Measurements from ENCODE around the gene CXXC5. TPM values are rescaled to one million over a fixed set of nuclear protein-coding genes. Genes with fewer than 3 reads are reported as not detected.

CXXC5 gene
- total RNA-seq, 6 experiments from 2014 or later = 44.5 to 84.9 (median 66.4) TPM

DNA sequence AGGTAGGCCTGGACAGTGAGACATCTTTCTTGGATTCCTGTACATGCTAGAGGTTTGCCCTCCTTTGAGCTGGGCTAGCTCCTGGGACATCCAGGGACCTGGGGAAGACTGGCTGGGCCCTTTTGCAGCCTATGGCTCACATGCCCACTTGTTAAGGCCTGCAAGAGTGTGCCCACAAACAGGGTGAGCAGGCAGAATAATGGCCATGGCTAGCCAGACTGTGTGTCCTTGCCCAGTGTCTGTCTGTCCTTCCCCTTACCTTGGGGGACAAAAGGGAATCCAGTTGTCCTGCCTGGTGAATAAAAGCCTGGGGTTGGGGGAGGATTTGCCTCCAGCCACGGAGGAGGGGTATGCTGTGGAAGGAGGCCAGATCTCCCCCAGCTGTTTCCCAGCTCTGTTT, 13.0 kb upstream of the CXXC5 start:
- Histone ChIP-seq H3K27me3 (no peaks in the 10 kb centered on the region), H3K27ac (no peak overlapping the region), H3K4me3 (no peak overlapping the region), H3K4me1 (peaks cover 8 to 51% (median 26%) of the 10 kb centered on the region in 4 donors), H3K36me3 (no peaks in the 10 kb centered on the region), H3K9me3 (no peaks in the 10 kb centered on the region)
- WGBS (ENCODE audit: insufficient coverage, low coverage, low lambda C conversion rate, missing lambda C conversion rate) = 43% methylated on average over 1 of the region's 1 CpG
- no peak for ATAC-seq
- DNase-seq = no peak
- intact Hi-C loops (cut with DNase I) = loop anchor here (5.0 kb wide), 2 partner anchors 52 to 132 kb away; no protein-coding TSS in a partner anchor
- TF ChIP-seq POLR2A (IDR thresholded peaks at IDR 0.05) = no peak
- TF ChIP-seq, protein P1, sequence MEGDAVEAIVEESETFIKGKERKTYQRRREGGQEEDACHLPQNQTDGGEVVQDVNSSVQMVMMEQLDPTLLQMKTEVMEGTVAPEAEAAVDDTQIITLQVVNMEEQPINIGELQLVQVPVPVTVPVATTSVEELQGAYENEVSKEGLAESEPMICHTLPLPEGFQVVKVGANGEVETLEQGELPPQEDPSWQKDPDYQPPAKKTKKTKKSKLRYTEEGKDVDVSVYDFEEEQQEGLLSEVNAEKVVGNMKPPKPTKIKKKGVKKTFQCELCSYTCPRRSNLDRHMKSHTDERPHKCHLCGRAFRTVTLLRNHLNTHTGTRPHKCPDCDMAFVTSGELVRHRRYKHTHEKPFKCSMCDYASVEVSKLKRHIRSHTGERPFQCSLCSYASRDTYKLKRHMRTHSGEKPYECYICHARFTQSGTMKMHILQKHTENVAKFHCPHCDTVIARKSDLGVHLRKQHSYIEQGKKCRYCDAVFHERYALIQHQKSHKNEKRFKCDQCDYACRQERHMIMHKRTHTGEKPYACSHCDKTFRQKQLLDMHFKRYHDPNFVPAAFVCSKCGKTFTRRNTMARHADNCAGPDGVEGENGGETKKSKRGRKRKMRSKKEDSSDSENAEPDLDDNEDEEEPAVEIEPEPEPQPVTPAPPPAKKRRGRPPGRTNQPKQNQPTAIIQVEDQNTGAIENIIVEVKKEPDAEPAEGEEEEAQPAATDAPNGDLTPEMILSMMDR (IDR thresholded peaks at IDR 0.05) = no peak

DNA sequence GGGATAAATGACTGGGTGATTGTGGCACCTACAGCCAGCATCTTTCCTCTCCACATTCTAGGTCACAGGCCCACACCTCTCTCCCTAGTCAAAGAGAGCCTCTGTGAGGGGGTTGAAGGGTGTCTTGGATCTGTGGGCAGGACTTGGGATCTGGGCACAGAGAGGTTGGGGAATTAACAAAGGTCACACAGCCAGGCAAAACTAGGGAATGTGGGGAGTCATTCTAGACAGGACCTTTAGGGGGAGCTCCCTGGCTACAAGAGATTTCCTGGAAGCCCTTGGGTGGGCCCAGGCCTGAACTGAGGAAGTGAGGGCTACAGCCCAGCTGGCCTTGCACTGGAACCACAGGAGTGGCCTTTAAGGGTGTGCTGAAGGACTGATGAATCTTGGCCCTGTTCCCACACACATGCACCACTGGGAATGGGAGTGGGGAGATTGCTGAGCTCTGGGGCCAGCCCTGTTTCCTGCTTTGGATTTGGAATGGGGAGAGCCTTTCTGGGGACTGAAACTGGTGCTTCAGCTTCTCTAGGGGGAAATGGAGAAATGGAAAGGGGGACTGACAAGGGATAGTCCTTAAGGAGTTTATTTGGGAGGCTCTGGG, 12.4 kb upstream of the CXXC5 start:
- ATAC-seq = peak; percentile 19 to 39 (median 28)
- intact Hi-C loops (cut with DNase I) = loop anchor here (5.0 kb wide), 2 partner anchors 52 to 132 kb away; no protein-coding TSS in a partner anchor
- H3K27me3 ChIP-seq = no peaks in the 10 kb centered on the region
- TF ChIP-seq, protein P1 (IDR thresholded peaks at IDR 0.05) = peak; percentile 60 to 68 (median 64)
- TF ChIP-seq POLR2A (IDR thresholded peaks at IDR 0.05) = no peak
- peak overlapping the region; percentile 88 to 95 (median 94) for H3K27ac ChIP-seq
- H3K4me1 ChIP-seq = peaks cover 8 to 52% (median 27%) of the 10 kb centered on the region in 4 donors
- H3K4me3 ChIP-seq = no peak overlapping the region
- DNase-seq = peak; percentile 74 to 80 (median 78)
- H3K36me3 ChIP-seq = no peaks in the 10 kb centered on the region
- no peaks in the 10 kb centered on the region for H3K9me3 ChIP-seq

DNA sequence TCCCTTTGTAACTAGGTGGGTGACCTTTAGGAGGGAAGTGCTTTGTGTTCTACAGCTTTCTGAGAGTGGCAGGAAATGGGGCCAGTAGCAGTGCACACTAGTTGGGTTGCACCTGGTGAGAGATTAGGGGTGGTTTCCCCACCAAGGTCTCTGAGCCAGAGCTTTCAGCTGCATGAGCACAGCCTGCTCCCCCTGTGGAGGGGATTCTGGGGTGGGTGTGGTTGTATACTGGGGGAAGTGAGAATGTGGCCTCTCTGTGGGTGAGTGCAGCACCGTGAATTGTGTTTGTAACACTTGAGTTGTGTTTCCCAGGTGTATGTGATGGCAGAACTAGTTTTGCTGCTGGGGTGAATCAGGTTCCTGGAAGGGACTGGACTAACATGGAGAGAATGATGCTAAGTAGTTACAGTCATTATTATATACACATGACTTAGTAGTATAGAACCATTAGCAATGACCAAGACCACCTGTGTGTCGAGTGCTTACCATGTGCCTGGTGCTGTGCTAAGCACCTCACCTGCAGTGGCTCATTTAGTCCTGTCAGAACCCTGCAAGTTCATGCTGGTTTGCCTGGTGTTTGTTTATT, 11.8 kb upstream of the CXXC5 start:
- intact Hi-C loops (cut with DNase I) = loop anchor here (5.0 kb wide), 2 partner anchors 51 to 131 kb away; no protein-coding TSS in a partner anchor
- Histone ChIP-seq H3K4me3 (no peak overlapping the region), H3K27ac (peak overlapping the region; percentile 88 to 95 (median 94)), H3K27me3 (no peaks in the 10 kb centered on the region), H3K4me1 (peaks cover 8 to 52% (median 27%) of the 10 kb centered on the region in 4 donors), H3K9me3 (no peaks in the 10 kb centered on the region), H3K36me3 (no peaks in the 10 kb centered on the region)
- no peak for ATAC-seq
- 50% methylated on average over 2 of the region's 2 CpGs for WGBS (ENCODE audit: insufficient coverage, low coverage, low lambda C conversion rate, missing lambda C conversion rate)
- no peak for TF ChIP-seq POLR2A (IDR thresholded peaks at IDR 0.05)
- TF ChIP-seq, protein P1 (IDR thresholded peaks at IDR 0.05) = no peak
- no peak for DNase-seq

DNA sequence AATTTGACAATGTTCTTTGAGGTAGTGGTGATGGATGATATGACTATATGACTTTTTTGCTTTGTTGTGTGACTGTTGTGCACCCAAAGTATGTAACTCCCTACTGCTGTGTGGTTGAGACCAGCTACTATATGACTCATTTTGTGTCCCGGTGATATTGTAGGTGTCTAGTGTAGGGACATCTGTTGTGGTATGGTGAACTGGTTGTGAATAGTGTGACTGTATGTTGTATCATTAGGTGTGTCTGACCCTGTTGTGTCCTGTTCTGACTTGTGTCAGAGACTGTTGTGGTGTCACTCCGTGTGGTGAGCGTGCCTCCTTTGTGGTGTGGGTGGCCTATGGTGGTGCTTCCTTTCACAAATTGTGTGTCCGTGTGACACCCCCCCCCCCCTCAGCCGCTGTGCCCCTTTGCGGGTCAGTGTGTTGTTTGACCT, 11.2 kb upstream of the CXXC5 start:
- H3K27me3 ChIP-seq = no peaks in the 10 kb centered on the region
- H3K36me3 ChIP-seq = no peaks in the 10 kb centered on the region
- no peak for DNase-seq
- peak; percentile 4 to 25 (median 12) for ATAC-seq
- no peaks in the 10 kb centered on the region for H3K9me3 ChIP-seq
- intact Hi-C loops (cut with DNase I) = loop anchor here (5.0 kb wide), 2 partner anchors 50 to 130 kb away; no protein-coding TSS in a partner anchor
- H3K27ac ChIP-seq = peak overlapping the region; percentile 88 to 95 (median 94)
- peak overlapping the region; percentile 46 to 63 (median 59) for H3K4me3 ChIP-seq
- WGBS (ENCODE audit: insufficient coverage, low coverage, low lambda C conversion rate, missing lambda C conversion rate) = 0% methylated on average over 2 of the region's 6 CpGs
- no peak for TF ChIP-seq POLR2A (IDR thresholded peaks at IDR 0.05)
- TF ChIP-seq, protein P1 (IDR thresholded peaks at IDR 0.05) = no peak
- peaks cover 8 to 57% (median 27%) of the 10 kb centered on the region in 4 donors for H3K4me1 ChIP-seq

All from right lobe of liver (tissue), 6 donors.